LNCaP clone FGC (cell line): ENCODE data around the gene SIGLEC8.

Experiments
- DNase-seq: peaks from one replicate; pipeline ENCODE4 v3.0.0-alpha.2; 2011; ENCODE audit warnings: low read depth
- H3K4me3 ChIP-seq: 2 replicates; pipeline ENCODE4 v1.5.1; 2011; ENCODE audit warnings: mild to moderate bottlenecking, low read depth, low read length, control low read depth
- CTCF ChIP-seq: IDR thresholded peaks from 2 replicates; pipeline ENCODE4 v1.5.1; 2012; ENCODE audit warnings: mild to moderate bottlenecking; ENCODE audit not compliant: control insufficient read depth, insufficient read depth; ENCODE audit errors: extremely low read depth

Gene SIGLEC8

GRCh38 chr19:51460164-51460992 lies 2.1 kb upstream of the SIGLEC8 start:
- DNase-seq, result no peak
- no peak for TF ChIP-seq CTCF
- peak overlapping the region; percentile 12; the same call in 1 of the 2 replicates for H3K4me3 ChIP-seq

GRCh38 chr19:51458899-51459505 lies 748 bp upstream of the SIGLEC8 start:
- H3K4me3 ChIP-seq, result no peak overlapping the region
- DNase-seq, result no peak
- no peak for TF ChIP-seq CTCF

GRCh38 chr19:51457351-51458013 lies 772 bp downstream of the SIGLEC8 start:
- no peak for TF ChIP-seq CTCF
- DNase-seq, result no peak

GRCh38 chr19:51456541-51457290 lies 1.5 kb downstream of the SIGLEC8 start:
- TF ChIP-seq CTCF, result no peak
- DNase-seq, result no peak
- H3K4me3 ChIP-seq, result no peak overlapping the region

More at GRCh38 chr19:51457351-51458013, 772 bp downstream of the SIGLEC8 start:
- no peak overlapping the region for H3K4me3 ChIP-seq

- no peak for DNase-seq
- no peak for TF ChIP-seq CTCF
- H3K4me3 ChIP-seq, result no peak overlapping the region
These were observed 7.4 kb downstream of the SIGLEC8 start for GRCh38 chr19:51450730-51451307.

- TF ChIP-seq CTCF, result no peak
- no peak overlapping the region for H3K4me3 ChIP-seq
- no peak for DNase-seq
These were observed 9.7 kb downstream of the SIGLEC8 start for GRCh38 chr19:51448411-51449016.
